Fibroblast of lung (primary cell): Measurements from ENCODE around the gene GABPA.

Source experiments
- EZH2 ChIP-seq: IDR thresholded peaks from 2 replicates; pipeline ENCODE4 v1.5.1; 2012; ENCODE audit warnings: low read length, control low read depth, mild to moderate bottlenecking; ENCODE audit errors: missing control alignments
- TF ChIP-seq, protein P1 (sequence below), 2 donors: IDR thresholded peaks in 1 of 2; conservative IDR thresholded peaks in 1 of 2; 1 replicate in 1 of 2; 2 replicates in 1 of 2; pipeline ENCODE4 v1.5.1; 2011 to 2012; ENCODE audit warnings: low read length in 2 of 2, control low read depth in 1 of 2, inconsistent platforms in 1 of 2, low read depth in 1 of 2, mild to moderate bottlenecking in 1 of 2

DNA sequence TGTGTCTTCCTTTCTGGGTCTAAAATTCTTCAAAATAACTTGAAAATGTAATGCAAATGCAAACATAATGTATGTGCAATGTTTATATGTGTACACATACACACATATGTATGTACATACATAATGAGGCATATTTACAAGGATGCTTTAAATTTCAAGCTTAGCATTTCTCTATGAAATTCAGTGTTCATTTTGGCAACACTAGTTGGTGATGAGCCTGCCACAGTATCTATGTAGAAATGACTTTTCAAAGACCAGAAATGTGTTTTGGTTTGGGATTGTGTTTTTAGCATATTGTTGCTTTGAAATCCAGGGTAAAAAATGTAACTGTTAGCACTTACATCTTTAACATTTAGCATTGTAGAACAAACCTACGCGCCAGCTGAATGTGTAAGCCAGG is 10.1 kb downstream of the GABPA start:
- TF ChIP-seq, protein P1, sequence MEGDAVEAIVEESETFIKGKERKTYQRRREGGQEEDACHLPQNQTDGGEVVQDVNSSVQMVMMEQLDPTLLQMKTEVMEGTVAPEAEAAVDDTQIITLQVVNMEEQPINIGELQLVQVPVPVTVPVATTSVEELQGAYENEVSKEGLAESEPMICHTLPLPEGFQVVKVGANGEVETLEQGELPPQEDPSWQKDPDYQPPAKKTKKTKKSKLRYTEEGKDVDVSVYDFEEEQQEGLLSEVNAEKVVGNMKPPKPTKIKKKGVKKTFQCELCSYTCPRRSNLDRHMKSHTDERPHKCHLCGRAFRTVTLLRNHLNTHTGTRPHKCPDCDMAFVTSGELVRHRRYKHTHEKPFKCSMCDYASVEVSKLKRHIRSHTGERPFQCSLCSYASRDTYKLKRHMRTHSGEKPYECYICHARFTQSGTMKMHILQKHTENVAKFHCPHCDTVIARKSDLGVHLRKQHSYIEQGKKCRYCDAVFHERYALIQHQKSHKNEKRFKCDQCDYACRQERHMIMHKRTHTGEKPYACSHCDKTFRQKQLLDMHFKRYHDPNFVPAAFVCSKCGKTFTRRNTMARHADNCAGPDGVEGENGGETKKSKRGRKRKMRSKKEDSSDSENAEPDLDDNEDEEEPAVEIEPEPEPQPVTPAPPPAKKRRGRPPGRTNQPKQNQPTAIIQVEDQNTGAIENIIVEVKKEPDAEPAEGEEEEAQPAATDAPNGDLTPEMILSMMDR (conservative IDR thresholded peaks at IDR 0.05 in 1 of 2, IDR thresholded peaks at IDR 0.05 in 1 of 2; ENCODE audit: low read depth in 1 of 2, low read length in 2 of 2) = no peak
- TF ChIP-seq EZH2 = no peak
